ENCODE data around the gene PYGM. TPM values are rescaled to one million over a fixed set of nuclear protein-coding genes. Genes with fewer than 3 reads are reported as not detected.

Gene PYGM
- total and polyA plus RNA-seq, 2 experiments from 2014 or later: 1.5 to 3.9 TPM

DNA sequence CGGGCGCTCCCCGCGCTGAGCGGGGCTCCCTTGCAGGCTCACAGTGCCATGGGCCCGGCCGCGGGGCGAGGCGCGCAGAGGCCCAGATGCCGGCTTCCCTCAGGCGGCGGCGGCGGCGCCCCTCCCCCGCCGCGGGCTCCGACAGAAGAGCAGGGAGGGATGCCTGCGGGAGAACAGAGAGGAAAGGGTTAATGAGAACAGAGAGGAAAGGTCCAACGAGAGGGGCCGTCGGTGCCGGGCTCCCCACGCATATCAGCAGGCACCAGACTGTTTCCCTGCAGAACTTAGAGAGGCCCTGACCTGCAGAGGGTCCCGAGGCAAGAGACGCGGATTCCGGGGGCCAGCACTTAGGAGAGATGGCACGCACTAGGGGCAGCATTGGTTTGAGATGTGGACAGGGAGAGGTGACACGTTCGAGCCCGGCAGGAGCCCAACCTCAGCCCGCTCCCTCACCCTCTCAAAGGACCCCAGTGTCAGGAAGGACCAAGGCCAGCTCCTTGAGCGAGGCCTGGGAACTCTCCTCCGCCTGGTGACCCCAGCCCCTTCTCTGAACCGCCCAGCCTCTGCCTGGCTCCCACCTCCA lies 45.9 kb downstream of the PYGM start:
- peaks cover 40% of the 10 kb centered on the region for H3K4me1 ChIP-seq (ENCODE audit: insufficient read depth)
- Mint-ChIP-seq H3K4me3 (peak overlapping the region; percentile 67), H3K36me3 (ENCODE audit: low read depth) (no peaks in the 10 kb centered on the region; the same call in 2 of the 3 replicates), H3K27me3 (ENCODE audit: insufficient read depth, low read depth, poor library complexity) (peaks cover 59% of the 10 kb centered on the region), H3K9me3 (no peaks in the 10 kb centered on the region), H3K27ac (no peak overlapping the region), H3K4me1 (peaks cover 60% of the 10 kb centered on the region)
- peak; percentile 82 for DNase-seq (ENCODE audit: low spot score)
- peaks cover 18% of the 10 kb centered on the region for H3F3A ChIP-seq (replicated peaks; ENCODE audit: low read depth)
- no peaks in the 10 kb centered on the region for H3K9me2 ChIP-seq (ENCODE audit: insufficient read depth)
- ATAC-seq: peak; percentile 30
- H3K79me2 ChIP-seq (replicated peaks; ENCODE audit: insufficient read depth): no peaks in the 10 kb centered on the region; the same call in 1 of the 2 replicates
- TF ChIP-seq, protein P1, sequence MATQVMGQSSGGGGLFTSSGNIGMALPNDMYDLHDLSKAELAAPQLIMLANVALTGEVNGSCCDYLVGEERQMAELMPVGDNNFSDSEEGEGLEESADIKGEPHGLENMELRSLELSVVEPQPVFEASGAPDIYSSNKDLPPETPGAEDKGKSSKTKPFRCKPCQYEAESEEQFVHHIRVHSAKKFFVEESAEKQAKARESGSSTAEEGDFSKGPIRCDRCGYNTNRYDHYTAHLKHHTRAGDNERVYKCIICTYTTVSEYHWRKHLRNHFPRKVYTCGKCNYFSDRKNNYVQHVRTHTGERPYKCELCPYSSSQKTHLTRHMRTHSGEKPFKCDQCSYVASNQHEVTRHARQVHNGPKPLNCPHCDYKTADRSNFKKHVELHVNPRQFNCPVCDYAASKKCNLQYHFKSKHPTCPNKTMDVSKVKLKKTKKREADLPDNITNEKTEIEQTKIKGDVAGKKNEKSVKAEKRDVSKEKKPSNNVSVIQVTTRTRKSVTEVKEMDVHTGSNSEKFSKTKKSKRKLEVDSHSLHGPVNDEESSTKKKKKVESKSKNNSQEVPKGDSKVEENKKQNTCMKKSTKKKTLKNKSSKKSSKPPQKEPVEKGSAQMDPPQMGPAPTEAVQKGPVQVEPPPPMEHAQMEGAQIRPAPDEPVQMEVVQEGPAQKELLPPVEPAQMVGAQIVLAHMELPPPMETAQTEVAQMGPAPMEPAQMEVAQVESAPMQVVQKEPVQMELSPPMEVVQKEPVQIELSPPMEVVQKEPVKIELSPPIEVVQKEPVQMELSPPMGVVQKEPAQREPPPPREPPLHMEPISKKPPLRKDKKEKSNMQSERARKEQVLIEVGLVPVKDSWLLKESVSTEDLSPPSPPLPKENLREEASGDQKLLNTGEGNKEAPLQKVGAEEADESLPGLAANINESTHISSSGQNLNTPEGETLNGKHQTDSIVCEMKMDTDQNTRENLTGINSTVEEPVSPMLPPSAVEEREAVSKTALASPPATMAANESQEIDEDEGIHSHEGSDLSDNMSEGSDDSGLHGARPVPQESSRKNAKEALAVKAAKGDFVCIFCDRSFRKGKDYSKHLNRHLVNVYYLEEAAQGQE (IDR thresholded peaks at IDR 0.05; ENCODE audit: unreplicated experiment): peak; percentile 68
- no peak for TF ChIP-seq STAT1 (IDR thresholded peaks at IDR 0.05; ENCODE audit: unreplicated experiment)
- TF ChIP-seq POLR2AphosphoS5 (IDR thresholded peaks at IDR 0.05; ENCODE audit: low read depth): no peak
- TF ChIP-seq, protein P2, sequence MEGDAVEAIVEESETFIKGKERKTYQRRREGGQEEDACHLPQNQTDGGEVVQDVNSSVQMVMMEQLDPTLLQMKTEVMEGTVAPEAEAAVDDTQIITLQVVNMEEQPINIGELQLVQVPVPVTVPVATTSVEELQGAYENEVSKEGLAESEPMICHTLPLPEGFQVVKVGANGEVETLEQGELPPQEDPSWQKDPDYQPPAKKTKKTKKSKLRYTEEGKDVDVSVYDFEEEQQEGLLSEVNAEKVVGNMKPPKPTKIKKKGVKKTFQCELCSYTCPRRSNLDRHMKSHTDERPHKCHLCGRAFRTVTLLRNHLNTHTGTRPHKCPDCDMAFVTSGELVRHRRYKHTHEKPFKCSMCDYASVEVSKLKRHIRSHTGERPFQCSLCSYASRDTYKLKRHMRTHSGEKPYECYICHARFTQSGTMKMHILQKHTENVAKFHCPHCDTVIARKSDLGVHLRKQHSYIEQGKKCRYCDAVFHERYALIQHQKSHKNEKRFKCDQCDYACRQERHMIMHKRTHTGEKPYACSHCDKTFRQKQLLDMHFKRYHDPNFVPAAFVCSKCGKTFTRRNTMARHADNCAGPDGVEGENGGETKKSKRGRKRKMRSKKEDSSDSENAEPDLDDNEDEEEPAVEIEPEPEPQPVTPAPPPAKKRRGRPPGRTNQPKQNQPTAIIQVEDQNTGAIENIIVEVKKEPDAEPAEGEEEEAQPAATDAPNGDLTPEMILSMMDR (conservative IDR thresholded peaks at IDR 0.05; ENCODE audit: low read depth in 2 of 2): no peak
- TF ChIP-seq EZH2 (IDR thresholded peaks at IDR 0.05; ENCODE audit: low read depth, unreplicated experiment): peak; percentile 54
- no peaks in the 10 kb centered on the region for H3K36me3 ChIP-seq (ENCODE audit: insufficient read depth)
- peak overlapping the region; percentile 54 for H3K4me3 ChIP-seq
- H3K27me3 ChIP-seq (ENCODE audit: insufficient read depth): peaks cover 45% of the 10 kb centered on the region
- peak overlapping the region; percentile 78; the same call in 1 of the 2 replicates for H2AFZ ChIP-seq
- peaks cover 5% of the 10 kb centered on the region; the same call in 1 of the 2 replicates for H4K20me1 ChIP-seq (replicated peaks; ENCODE audit: insufficient read depth)
- no peak overlapping the region for H3K27ac ChIP-seq (ENCODE audit: low read depth)
- peak overlapping the region; percentile 88 for H3K4me2 ChIP-seq

GRCh38 chr11:64713016-64713707 lies 46.6 kb downstream of the PYGM start:
- Mint-ChIP-seq H3K4me1 (peaks cover 59% of the 10 kb centered on the region), H3K27me3 (ENCODE audit: insufficient read depth, low read depth, poor library complexity) (peaks cover 59% of the 10 kb centered on the region), H3K4me3 (no peak overlapping the region), H3K9me3 (no peaks in the 10 kb centered on the region), H3K27ac (no peak overlapping the region), H3K36me3 (ENCODE audit: low read depth) (no peaks in the 10 kb centered on the region; the same call in 2 of the 3 replicates)
- Histone ChIP-seq H3K4me3 (peak overlapping the region; percentile 54), H3K4me1 (ENCODE audit: insufficient read depth) (peaks cover 40% of the 10 kb centered on the region), H3K9me2 (ENCODE audit: insufficient read depth) (no peaks in the 10 kb centered on the region), H3K79me2 (replicated peaks; ENCODE audit: insufficient read depth) (no peaks in the 10 kb centered on the region; the same call in 1 of the 2 replicates), H4K20me1 (replicated peaks; ENCODE audit: insufficient read depth) (peaks cover 5% of the 10 kb centered on the region; the same call in 1 of the 2 replicates), H3K4me2 (peak overlapping the region; percentile 88), H3K36me3 (ENCODE audit: insufficient read depth) (no peaks in the 10 kb centered on the region), H3F3A (replicated peaks; ENCODE audit: low read depth) (peaks cover 18% of the 10 kb centered on the region), H3K27ac (ENCODE audit: low read depth) (no peak overlapping the region), H3K27me3 (ENCODE audit: insufficient read depth) (peaks cover 45% of the 10 kb centered on the region), H2AFZ (no peak overlapping the region)
- DNase-seq (ENCODE audit: low spot score) (peak; percentile 55), ATAC-seq (peak; percentile 5)
- TF ChIP-seq, protein P1 (IDR thresholded peaks at IDR 0.05; ENCODE audit: unreplicated experiment): no peak
- no peak for TF ChIP-seq NANOG (IDR thresholded peaks at IDR 0.05; ENCODE audit: borderline replicate concordance)
- TF ChIP-seq EZH2 (IDR thresholded peaks at IDR 0.05; ENCODE audit: low read depth, unreplicated experiment): peak; percentile 64
- peak; percentile 70 for TF ChIP-seq EZH2phosphoT487 (IDR thresholded peaks at IDR 0.05; ENCODE audit: unreplicated experiment)

All from GM23338 (cell line).